ENCODE data around the gene SORCS2.

SORCS2 gene

DNA sequence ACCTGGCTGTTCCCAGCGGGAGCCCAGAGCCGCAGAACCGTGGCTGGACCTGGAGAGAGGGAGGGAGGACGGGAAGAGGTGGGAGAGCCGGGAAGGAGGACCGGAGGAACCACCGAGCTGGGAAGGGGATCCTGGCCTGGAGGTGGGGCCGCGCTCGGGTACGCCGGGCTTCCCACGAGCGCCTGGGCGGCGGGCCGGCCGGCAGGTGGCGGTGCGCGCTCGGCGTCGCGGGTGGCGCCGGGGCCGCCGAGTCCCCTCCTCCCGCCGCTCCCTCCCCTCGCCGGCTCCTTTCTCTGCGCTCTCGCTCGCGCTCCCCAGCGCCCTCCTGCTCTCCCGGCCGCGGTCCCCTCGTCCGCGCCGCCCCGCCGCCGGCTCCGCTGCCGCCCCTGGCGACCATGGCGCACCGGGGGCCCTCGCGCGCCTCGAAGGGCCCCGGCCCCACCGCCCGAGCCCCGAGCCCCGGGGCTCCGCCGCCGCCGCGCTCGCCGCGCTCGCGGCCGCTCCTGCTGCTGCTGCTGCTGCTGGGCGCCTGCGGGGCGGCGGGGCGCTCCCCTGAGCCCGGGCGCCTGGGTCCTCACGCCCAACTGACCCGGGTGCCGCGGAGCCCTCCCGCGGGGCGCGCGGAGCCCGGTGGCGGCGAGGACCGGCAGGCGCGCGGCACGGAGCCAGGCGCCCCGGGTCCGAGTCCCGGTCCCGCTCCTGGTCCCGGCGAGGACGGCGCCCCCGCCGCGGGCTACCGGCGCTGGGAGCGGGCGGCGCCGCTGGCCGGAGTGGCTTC lies at the start of gene SORCS2:
Gene SORCS2, plus strand, starts transcription at position 287 of the 778 bp plus-strand sequence.
- peaks cover 54% of the 10 kb centered on the region for H3K27me3 Mint-ChIP-seq (ENCODE audit: low read depth)
- H3K27ac Mint-ChIP-seq, result no peak within 1 kb of the TSS
- H3K4me1 Mint-ChIP-seq (ENCODE audit: low read depth), result no peaks in the 10 kb centered on the region
- no peaks in the 10 kb centered on the region for H3K36me3 Mint-ChIP-seq (ENCODE audit: low read depth)
- H3K9me3 Mint-ChIP-seq, result no peaks in the 10 kb centered on the region
- peak; percentile 29 for DNase-seq (ENCODE audit: low spot score)
- H3K4me3 Mint-ChIP-seq, result no peak within 1 kb of the TSS

DNA sequence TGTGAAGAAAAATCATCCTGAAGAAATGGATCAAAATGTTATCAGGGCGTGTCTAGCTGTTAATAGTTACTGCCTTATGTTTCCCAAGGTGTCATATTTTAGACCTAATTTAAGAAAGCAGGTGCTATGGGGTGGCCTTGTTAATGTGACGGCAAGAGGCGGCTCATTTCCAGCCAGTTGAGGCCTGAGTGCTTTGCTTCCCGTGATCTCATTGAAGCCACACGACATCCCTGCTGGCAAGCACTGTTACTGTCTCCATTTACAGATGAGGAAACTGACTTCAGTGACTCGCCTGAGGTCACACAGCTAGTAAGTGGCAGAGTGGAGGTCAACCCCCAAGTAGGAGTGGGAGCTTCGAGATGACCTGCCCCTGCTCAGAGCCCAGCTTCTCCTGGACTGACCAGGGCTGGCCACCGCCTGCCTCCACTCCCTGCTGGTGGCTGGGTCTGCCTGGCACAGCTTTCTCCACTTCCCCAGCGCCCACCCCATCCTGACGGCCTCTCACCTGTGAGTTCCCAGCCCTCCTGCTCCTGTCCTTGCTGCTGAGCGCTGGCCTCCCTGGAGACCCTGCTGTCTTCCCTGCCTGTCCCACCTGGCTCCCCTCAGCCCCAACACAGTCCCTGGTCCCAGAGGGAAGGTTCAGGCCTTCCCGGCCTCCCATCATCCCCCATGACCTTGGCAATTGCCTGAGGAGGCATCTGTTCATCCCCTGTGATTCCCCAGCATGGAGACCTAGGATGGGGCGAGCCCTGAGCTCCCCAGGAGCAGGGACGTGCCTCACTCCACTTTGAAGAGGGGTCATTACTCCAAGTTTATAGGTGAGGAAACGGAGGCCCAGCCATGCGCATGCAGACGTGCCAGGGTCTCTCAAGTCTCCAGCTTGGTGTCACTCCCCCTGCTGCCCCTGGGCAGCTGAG lies 47.7 kb upstream of the SORCS2 start:
- Mint-ChIP-seq H3K4me1 (ENCODE audit: low read depth) (no peaks in the 10 kb centered on the region), H3K27me3 (ENCODE audit: low read depth) (no peaks in the 10 kb centered on the region), H3K4me3 (no peak overlapping the region), H3K27ac (no peak overlapping the region), H3K36me3 (ENCODE audit: low read depth) (no peaks in the 10 kb centered on the region), H3K9me3 (no peaks in the 10 kb centered on the region)
- no peak for DNase-seq (ENCODE audit: low spot score)

DNA sequence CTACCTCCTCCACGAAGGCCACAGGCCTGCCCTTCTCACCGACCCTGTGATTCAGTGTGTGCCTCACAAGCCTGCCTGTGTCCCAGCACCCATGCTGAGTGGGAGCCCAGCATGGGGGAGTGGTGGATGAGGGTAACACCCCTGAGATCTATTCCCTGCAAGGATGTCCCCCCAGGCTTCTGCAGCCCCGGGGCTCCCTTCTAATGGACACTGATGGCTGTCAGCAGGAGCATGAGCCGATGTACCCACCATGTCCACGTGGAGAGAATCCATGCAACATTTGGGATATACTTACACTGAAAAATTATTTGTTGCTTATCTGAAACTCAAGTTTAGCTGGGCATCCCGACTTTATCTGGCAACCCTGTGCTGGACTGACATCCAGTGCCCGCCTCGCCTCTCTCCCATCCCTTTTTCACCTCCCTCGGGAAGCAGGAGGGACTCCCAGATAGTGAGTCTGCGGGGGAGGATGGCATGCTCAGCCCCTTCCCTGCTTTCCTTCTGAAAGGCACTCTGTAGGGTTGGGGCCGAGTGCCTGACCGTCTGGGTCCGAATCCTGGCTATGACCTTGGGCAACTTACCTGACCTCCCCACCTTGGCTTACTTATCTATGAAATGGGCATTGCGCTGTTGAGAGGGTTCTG lies 46.9 kb upstream of the SORCS2 start:
- DNase-seq (ENCODE audit: low spot score), result no peak
- Mint-ChIP-seq H3K36me3 (ENCODE audit: low read depth) (no peaks in the 10 kb centered on the region), H3K9me3 (no peaks in the 10 kb centered on the region)

DNA sequence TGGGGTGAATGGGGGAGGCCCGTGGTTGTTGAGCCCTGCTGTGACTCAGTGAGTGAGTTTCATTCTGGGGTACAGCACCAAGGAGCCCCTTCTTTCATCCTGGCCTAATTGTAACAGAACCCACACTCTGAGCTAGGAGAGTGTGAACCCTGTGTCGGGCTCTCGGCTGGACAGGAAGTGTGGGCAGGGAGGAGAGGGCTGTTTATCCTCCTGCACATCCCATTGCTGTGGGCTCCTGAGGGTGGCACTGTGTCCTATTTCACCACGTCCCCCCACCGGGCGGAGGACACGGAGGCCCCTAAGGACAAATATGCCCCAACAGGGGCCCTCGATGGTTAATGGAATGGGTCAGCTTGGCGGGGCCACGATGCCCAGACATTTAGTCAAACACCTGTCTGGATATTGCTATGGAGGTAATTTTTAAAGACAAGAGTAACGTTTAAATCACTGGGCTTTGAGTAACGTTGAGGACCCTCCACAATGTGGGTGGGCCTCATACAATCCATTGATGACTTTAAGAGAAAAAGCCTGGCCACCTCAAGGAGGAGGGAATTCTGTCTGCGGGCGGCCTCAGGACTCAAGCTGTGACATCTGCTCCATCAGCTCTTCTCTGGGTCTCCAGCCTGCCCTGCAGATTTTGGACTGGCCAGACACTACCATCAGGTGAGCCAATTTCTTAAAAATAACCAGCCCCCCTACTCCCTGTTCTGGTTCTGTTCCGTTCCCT lies 46.1 kb upstream of the SORCS2 start:
- no peaks in the 10 kb centered on the region for H3K4me1 Mint-ChIP-seq (ENCODE audit: low read depth)
- no peaks in the 10 kb centered on the region for H3K27me3 Mint-ChIP-seq (ENCODE audit: low read depth)
- H3K9me3 Mint-ChIP-seq, result no peaks in the 10 kb centered on the region
- no peak overlapping the region for H3K4me3 Mint-ChIP-seq
- no peaks in the 10 kb centered on the region for H3K36me3 Mint-ChIP-seq (ENCODE audit: low read depth)
- no peak overlapping the region for H3K27ac Mint-ChIP-seq
- no peak for DNase-seq (ENCODE audit: low spot score)

More for the DNA sequence above, 46.9 kb upstream of the SORCS2 start:
- H3K4me3 Mint-ChIP-seq, result no peak overlapping the region
- H3K27ac Mint-ChIP-seq, result no peak overlapping the region
- H3K4me1 Mint-ChIP-seq (ENCODE audit: low read depth), result no peaks in the 10 kb centered on the region
- H3K27me3 Mint-ChIP-seq (ENCODE audit: low read depth), result no peaks in the 10 kb centered on the region

DNA sequence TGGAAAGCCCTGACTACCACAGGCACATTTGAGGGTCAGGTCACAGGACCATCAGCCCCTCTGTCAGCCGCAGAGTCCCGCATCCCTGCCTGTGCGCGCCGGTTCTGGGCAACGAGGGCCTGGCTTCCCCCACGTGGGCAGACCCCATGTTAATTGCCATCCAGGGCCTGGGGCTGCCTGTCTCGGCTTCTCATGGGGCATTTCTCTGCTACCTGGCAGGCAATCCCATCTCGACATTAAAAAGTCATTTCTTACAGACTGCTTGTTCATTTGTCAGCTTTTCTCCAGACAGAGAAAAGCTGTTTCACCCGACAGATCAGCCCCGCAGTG lies 45.6 kb upstream of the SORCS2 start:
- no peak for DNase-seq (ENCODE audit: low spot score)
- no peaks in the 10 kb centered on the region for H3K36me3 Mint-ChIP-seq (ENCODE audit: low read depth)
- H3K27ac Mint-ChIP-seq, result no peak overlapping the region
- no peak overlapping the region for H3K4me3 Mint-ChIP-seq
- H3K9me3 Mint-ChIP-seq, result no peaks in the 10 kb centered on the region
- H3K4me1 Mint-ChIP-seq (ENCODE audit: low read depth), result no peaks in the 10 kb centered on the region
- no peaks in the 10 kb centered on the region for H3K27me3 Mint-ChIP-seq (ENCODE audit: low read depth)

DNA sequence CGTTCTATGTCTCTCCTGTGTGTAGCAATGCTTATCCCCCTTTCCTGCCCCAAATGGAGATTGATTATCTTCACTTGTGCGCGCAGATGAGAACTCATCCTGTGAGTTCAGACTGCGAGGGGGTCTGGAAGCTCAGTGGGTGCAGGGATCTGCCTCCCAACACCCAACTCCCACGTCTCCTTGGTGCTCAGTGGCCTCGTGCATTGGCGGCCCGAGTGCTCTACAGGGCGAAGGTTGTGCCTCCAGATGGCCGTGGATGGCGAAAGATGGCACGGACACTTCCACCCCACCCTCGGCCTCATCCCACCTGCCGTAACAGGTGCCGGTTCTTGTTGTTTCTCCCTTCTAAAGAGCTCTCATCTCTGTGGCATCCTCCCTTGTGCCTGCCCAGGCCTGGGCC lies 45.1 kb upstream of the SORCS2 start:
- H3K27me3 Mint-ChIP-seq (ENCODE audit: low read depth), result no peaks in the 10 kb centered on the region
- no peak overlapping the region for H3K27ac Mint-ChIP-seq
- no peak for DNase-seq (ENCODE audit: low spot score)
- no peaks in the 10 kb centered on the region for H3K36me3 Mint-ChIP-seq (ENCODE audit: low read depth)
- H3K4me1 Mint-ChIP-seq (ENCODE audit: low read depth), result no peaks in the 10 kb centered on the region
- H3K9me3 Mint-ChIP-seq, result no peaks in the 10 kb centered on the region
- no peak overlapping the region for H3K4me3 Mint-ChIP-seq

DNA sequence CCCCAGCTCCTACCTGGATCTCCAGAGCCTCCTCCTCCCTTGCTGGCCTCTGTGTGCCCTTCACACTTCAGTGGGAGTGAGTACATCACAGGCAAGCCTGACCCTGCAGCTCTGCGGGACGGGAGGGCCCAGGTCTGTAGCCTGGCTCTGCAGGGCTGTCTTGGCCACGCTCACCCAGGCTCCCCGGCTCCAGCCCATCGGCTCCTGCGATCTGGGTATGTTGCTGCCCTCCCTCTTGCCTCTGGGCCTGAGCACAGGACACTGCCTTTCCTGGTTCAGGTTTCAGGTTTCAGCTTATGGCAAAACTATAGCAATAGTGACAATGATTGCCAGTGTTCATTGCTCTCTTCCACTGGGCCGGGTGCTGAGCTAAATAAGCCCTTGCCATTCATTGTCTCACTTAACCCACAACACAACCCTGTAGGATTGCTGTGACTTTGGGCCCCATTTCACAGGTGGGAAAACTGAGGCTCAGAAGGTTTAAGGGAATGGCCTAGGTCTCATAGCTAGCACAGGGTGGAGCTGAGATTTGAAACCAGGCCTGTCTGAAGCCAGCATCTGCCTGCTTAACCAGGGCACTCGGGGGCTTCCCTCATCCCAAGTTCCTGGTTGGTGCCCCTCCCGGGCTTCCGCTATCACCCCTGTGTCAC lies 44.6 kb upstream of the SORCS2 start:
- Mint-ChIP-seq H3K9me3 (no peaks in the 10 kb centered on the region), H3K4me1 (ENCODE audit: low read depth) (no peaks in the 10 kb centered on the region), H3K27ac (no peak overlapping the region), H3K36me3 (ENCODE audit: low read depth) (no peaks in the 10 kb centered on the region), H3K27me3 (ENCODE audit: low read depth) (no peaks in the 10 kb centered on the region), H3K4me3 (no peak overlapping the region)
- no peak for DNase-seq (ENCODE audit: low spot score)

DNA sequence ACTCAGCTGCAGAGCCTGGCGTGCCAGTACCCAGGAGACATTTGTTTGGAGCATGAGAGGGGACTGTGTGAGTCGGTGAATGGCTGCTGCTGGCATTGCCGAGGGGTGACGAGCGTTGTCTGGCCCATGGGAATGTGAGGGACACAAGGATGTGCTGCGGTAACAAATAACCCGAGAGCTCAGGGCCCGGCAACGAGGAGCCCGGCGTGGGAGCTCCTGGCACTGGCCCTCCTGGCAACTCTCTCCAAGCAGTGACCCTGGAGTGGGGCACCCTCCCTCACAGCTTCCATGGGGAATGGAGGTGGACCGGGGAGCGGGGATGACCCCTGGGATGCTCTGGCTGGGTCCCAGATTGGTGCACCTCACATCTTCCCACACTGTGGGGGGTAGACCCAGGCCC lies 44.0 kb upstream of the SORCS2 start:
- H3K4me3 Mint-ChIP-seq, result no peak overlapping the region
- no peak overlapping the region for H3K27ac Mint-ChIP-seq
- no peaks in the 10 kb centered on the region for H3K27me3 Mint-ChIP-seq (ENCODE audit: low read depth)
- H3K36me3 Mint-ChIP-seq (ENCODE audit: low read depth), result no peaks in the 10 kb centered on the region
- H3K9me3 Mint-ChIP-seq, result no peaks in the 10 kb centered on the region
- no peaks in the 10 kb centered on the region for H3K4me1 Mint-ChIP-seq (ENCODE audit: low read depth)
- DNase-seq (ENCODE audit: low spot score), result no peak

DNA sequence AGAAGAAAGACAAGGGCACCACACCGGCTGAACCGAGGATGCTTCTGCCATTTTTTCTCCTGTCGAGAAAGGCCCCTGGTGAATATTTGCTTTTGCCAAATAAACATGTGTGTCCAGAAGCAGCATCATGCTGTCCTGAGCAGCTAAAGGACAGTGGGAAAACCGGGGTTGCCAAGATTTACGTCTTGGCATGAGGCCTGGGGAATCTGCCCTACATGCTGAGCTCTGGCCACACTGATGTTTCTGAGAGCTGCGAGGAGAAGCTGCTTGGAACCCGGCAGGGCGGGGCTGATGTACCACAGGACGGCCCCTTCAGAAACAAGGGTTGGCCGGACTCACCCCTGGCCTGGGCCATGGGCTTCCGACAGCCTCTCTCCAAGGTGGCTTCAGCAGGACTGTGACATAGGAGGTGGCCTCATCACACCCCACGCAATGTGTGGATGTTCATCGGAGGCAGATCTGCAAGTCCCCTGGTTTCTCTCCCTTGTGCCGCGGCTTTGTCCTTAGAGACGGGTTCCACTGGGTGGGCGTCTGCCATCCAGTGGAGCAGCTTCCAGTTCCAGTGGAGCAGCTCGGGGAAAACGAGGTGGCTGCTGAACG lies 42.2 kb upstream of the SORCS2 start:
- Mint-ChIP-seq H3K4me1 (ENCODE audit: low read depth) (no peaks in the 10 kb centered on the region), H3K36me3 (ENCODE audit: low read depth) (no peaks in the 10 kb centered on the region), H3K4me3 (no peak overlapping the region), H3K9me3 (no peaks in the 10 kb centered on the region), H3K27me3 (ENCODE audit: low read depth) (no peaks in the 10 kb centered on the region), H3K27ac (no peak overlapping the region)
- no peak for DNase-seq (ENCODE audit: low spot score)

DNA sequence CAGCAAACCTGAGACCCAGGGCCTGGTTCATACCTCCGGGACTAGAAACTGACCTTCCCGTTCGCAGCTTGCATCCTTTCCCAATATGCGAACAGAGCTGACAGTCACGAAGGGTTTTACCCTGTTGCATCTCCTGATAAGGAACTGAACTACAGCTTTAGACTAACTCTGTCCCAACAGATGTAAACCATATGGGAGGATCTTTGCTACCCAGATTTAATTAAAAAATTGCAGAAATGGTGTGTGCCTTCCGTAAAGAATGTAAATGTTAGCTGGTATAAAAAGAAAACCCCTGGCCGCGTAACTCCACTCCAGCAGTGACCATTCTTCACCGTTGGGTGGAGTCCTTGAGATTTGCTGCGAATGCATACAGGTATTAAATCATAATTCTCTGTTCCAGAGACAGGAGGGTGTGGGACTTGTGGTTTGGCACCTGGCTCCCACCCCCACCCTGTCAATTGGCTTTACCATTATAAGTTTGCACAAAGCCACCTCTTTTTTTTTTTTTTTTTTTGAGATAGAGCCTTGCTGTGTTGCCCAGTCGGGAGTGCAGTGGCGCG lies 40.6 kb upstream of the SORCS2 start:
- DNase-seq (ENCODE audit: low spot score), result no peak
- H3K4me3 Mint-ChIP-seq, result no peak overlapping the region
- no peaks in the 10 kb centered on the region for H3K4me1 Mint-ChIP-seq (ENCODE audit: low read depth)

DNA sequence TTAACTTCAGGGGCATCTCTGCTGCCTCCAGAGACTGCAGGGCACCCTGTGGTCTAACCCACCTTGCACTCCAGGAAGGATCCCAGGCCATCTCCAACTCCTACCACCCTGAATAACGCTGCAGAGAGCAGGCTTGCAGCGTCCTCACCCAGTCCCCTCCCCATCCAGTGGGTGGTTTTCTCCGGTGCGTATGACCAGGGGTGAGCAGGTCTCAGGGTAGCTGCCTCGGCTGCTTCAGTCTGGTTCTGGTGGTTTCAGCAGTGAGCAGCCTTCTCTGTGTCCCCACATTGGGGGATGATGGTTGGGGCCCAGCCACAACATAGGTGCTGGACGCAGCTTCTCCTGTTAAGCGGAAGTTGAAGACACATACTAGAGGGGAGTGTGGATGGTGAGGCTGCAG lies 38.6 kb upstream of the SORCS2 start:
- Mint-ChIP-seq H3K9me3 (no peaks in the 10 kb centered on the region), H3K4me1 (ENCODE audit: low read depth) (no peaks in the 10 kb centered on the region), H3K36me3 (ENCODE audit: low read depth) (no peaks in the 10 kb centered on the region), H3K27me3 (ENCODE audit: low read depth) (peaks cover 11% of the 10 kb centered on the region), H3K27ac (no peak overlapping the region), H3K4me3 (no peak overlapping the region)
- no peak for DNase-seq (ENCODE audit: low spot score)

More for the DNA sequence above, 40.6 kb upstream of the SORCS2 start:
- Mint-ChIP-seq H3K27me3 (ENCODE audit: low read depth) (peaks cover 8% of the 10 kb centered on the region), H3K27ac (no peak overlapping the region), H3K36me3 (ENCODE audit: low read depth) (no peaks in the 10 kb centered on the region), H3K9me3 (no peaks in the 10 kb centered on the region)

DNA sequence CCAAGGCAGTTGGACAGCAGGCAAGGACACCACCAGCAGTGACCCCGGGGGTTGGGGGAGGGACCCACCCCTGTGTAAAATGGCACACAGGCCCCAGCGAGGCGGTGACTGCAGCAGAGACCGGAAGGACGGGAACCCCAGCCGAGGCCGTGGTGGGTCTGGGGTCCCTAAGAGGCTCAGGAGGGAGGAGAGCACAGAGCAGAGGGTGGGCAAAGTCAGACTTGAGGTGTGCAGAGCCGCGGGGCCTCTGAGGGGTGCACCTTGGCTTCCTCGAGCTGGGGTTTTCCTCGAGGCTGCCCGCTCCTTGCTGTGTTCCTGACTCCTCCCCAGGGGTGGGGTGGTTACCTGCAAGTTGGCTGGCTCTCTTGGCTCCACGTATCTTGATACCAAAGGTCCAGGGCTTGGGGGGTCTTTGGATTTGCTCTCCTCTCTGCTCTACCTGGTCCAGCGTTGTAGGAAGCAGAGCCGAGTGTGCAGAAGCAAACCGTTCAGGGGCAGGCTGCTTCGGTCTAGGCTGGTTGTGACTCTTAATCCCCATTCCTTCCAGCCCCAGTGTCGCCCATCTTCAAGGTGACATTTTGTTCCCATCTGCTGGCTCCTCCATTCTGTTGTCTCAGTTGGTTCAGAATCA lies 37.9 kb upstream of the SORCS2 start:
- no peak overlapping the region for H3K4me3 Mint-ChIP-seq
- DNase-seq (ENCODE audit: low spot score), result no peak
- no peaks in the 10 kb centered on the region for H3K9me3 Mint-ChIP-seq
- H3K27ac Mint-ChIP-seq, result no peak overlapping the region
- H3K4me1 Mint-ChIP-seq (ENCODE audit: low read depth), result no peaks in the 10 kb centered on the region
- H3K36me3 Mint-ChIP-seq (ENCODE audit: low read depth), result no peaks in the 10 kb centered on the region
- H3K27me3 Mint-ChIP-seq (ENCODE audit: low read depth), result peaks cover 11% of the 10 kb centered on the region
